HG02840 (cell line): ENCODE measurements around the gene FOXJ2.
"Not testable (repeated sequence)": the region's sequence is repeated elsewhere in the genome, so short reads cannot be mapped to it uniquely, and the experiment has no call there.

Experiments
- ATAC-seq: cut with Tn5 transposase; IDR thresholded peaks from one replicate; pipeline ENCODE4 v1.9.1; 2021; ENCODE audit warnings: mild to moderate bottlenecking, moderate library complexity, moderate number of reproducible peaks; ENCODE audit not compliant: unreplicated experiment, low FRiP score

The FOXJ2 gene

DNA sequence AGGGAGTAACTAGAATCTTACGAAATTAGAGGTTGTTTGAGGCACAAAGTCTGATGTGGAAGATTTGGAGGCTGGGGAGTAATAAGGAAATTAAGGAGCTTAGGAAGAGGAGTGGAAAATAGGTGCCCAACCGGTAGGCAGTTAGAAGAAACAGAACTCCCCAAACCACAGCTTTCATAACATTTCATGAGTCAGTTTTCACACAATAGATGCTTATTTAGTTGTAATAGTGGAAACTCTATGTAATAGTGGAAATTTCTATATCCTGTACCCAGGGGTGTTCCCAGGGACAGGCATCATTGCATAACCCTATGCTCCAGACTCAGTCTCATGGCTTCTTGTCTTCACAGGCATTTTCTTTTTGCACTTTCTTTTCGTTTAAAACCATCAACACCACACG lies 25.3 kb downstream of the FOXJ2 start:
- no peak for ATAC-seq

DNA sequence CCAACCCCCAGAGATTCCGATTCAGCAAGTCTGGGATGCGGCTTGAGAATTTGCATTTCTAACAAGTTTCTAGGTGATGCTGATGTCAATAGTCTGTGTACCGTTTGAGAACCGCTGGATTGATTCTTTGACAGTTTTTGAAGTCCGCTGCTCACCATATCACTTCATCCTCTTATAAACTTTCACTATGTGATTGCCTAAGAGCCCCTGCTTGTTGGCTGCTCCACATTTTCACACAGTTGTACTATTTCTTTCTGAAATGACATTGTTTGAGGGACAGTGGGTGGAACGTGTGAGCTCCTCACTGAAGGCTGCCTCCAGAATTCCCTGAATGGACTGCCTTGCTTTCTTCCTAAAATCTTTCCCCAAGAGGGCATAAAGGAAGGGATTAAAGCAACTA lies 26.0 kb downstream of the FOXJ2 start:
- ATAC-seq, result no peak

DNA sequence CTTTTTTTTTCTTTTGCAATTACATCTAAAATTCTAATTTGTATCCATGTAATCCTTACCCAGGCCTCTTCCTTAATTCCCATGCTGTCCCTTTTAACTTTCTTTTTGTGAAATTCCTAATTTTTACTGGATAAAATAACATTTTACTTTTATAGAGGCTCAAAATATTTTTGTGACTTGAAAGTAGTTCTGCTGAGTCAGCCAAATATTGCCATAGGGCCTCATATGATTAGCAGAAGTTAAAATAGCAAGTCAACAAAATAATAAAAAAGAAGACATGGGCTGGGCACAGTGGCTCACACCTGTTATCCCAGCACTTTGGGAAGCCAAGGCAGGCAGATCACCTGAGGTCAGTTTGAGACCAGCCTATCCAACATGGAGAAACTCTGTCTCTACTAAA lies 31.6 kb downstream of the FOXJ2 start:
- no peak for ATAC-seq

DNA sequence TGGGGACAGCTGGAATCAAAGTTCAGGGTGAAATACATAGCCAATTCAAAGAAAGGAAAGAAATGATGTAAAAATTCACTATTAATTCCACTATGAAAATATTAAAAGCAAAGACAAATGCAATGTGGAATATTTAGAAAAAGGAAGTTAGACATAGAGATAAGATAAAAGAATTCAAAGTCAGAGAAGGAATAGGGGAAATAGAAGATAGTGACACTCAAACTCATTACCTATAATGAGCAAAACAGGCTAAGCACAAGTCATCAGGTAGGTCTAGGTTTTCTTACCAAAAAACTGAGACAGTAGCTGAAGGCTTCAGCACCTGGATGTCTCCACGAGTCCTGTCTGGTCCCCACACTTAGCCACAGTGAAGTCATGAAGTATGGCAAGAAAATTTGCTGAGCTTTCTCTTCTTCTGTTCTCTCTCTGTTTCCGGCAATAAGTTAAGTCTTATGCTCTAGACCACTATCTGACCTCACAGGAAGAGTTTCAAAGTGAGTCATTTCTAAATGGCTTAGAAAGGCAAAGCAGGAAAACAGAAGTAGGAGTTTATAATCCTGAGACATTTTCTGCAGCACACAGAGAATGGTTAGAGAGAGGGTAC lies 33.6 kb downstream of the FOXJ2 start, which contains the start of gene C3AR1:
C3AR1 (minus strand) TSS at position 369 of the 604 bp plus-strand sequence. CDS start 6,174 bp downstream, outside the sequence.
- no peak for ATAC-seq

DNA sequence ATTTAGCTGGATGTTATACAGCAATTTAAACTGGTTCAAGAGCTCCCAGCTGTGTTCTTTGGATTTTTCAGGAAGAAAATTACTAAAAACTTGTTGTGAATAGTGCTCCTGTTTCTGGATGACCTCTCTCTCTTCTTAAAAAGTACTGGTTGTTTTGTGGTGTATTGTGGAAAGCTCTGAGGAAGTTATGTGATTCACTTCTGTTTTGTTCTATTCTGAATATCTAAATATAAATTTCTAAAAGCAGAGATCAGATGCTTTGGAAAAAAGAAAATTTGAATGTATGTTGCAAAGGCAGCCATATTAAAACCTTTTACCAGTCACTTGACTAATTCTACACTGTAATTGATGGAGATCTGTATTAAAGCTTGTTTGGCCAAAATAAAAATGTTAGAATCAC lies 37.1 kb downstream of the FOXJ2 start:
- ATAC-seq, result no peak

DNA sequence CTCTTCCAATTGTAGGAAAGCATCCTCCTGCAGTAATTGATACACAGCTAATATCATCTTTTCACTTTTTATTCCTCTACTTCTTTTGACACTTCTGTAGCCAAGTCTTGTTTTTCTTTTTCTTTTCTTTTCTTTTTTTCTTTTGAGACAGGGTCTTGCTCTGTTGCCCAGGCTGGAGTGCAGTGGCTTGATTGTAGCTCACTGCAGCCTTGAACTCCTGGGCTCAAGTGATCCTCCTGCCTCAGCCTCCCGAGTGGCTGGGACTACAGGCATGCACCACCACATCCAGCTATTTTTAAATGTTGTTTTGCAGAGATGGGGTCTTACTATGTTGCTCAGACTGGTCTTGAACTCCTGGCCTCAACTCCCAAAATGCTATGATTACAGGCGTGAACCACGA lies 39.3 kb downstream of the FOXJ2 start:
- not testable (repeated sequence) for ATAC-seq

DNA sequence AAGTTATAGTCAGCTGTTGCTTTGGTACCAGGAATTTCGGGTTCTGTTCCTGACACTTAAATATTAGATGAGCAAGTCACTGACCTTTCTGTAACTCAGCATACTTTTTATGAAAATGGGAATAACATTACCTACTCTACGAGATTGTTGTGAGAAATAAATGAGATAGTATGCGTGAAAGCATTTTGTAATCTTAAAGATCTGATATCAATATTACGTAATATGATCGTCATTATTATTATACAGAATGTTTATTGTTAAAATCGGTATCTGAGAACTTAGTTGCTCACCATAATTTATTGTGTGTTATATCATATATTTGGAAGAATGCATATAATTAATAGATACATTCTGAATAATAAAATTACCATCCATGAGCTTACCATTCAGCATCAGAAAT lies 43.4 kb downstream of the FOXJ2 start:
- ATAC-seq, result no peak

DNA sequence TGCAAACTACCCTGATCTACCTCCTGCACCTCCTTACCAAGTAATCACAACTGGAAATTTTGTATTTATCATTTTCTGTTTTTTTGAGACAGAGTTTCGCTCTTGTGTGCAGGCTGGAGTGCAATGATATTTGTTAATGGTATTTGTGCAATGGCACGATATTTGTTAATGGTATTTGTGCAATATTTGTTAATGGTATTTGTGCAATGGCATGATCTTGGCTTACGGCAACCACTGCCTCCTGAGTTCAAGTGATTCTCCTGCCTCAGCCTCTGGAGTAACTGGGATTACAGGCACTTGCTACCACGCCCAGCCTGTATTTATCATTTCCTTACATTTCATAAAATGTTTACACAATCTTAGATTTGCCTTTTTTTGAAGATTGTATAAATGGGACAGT lies 43.9 kb downstream of the FOXJ2 start:
- no peak for ATAC-seq

DNA sequence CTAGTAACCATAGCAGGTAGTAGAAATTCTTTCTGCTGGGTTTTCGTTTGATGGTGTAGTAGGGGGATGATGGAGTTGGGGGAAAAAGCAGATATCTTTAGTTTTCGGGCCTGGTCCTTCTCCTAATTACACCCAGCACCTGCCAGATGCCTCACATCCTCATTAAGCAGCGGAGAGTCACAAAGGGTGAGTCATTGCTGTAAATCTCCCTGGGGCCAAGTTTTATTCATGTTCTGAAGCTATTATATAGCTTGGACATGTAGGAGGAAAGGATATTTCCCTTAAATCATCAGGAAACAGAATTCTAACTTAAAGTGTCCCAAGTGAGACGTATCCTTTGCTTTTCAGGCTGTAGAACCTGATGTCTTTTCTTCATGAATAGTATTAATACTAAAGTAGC lies 44.7 kb downstream of the FOXJ2 start:
- no peak for ATAC-seq

DNA sequence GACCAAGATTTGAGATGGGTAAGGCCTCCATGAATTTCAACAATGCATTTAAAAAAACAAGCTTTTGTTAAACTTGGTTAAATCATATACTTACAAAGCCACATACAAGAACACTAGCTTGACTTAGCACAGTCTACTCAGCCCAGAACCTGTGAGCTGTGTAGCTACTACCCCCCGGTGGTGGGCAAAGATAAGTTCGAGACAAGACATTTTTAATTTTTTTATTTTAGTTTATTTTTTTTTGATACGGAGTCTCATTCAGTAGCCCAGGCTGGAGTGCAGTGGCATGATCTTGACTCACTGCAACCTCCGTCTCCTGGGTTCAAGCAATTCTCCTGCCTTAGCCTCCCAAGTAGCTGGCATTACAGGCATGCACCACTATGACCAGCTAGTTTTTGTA lies 45.9 kb downstream of the FOXJ2 start:
- ATAC-seq, result no peak

DNA sequence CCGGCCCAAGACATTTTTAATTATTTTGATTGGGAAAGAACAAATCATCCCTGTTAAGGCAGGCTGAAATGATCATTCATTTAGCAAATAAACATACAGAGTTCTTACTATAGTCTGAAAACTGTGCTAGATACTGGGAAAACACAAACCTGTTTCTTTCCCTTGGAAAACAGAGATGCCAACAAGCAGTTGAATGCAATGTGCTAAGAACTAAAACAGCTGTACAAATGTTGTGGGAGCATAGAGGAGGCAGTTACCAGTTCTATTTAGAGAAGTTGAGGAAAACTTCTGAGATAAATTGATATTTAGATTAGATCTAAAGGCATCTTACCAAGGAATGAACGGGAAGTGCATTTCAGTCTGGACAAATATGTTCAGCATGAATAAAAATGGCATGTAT lies 46.4 kb downstream of the FOXJ2 start:
- ATAC-seq, result no peak

DNA sequence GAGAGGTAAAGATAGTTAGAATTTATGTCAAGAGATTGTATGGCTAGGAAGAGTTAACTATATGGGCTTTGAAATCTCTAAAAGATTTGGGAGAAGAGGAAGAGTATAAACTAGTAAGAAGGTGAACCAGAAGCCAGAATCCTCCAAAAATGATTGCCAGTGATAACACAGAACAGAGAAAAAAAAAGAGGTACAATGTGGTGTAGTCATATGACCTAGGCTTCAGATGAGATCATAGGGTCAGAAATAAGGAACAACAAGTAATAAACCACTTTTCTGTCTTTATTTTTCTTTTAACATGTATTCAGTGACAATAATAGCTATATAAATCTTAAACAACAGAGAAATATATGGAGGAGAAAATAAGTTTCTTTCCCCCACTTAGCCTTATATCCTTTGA lies 47.6 kb downstream of the FOXJ2 start:
- ATAC-seq, result no peak

DNA sequence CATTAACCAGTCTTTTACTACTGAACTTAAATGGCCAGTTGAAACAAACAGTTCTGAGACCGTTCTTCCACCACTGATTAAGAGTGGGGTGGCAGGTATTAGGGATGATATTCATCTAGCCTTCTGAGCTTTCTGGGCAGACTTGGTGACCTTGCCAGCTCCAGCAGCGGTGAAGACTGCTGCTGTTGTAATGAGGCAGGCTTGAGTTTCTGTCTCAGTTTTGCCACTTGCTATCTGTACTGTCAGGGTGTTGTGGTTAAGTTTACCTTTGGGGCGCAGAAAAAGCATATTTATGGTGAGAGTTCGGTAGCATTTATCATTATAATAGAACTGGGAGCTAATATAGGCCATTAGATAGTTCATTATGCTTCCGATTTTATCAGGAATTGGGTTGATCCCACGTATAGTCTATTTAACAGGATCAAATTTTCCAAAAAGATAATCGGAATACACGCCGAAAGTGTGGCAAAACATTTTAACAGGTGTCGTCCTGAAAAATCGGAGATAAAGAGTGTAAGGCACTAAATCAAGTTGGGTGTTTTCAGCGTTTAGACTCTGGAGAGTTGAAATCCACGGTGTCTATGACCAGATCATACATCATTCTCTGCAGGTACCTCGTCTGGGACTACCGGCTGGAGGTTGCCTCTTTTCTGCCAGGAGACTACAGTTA lies 48.9 kb downstream of the FOXJ2 start:
- ATAC-seq, result peak; percentile 41

DNA sequence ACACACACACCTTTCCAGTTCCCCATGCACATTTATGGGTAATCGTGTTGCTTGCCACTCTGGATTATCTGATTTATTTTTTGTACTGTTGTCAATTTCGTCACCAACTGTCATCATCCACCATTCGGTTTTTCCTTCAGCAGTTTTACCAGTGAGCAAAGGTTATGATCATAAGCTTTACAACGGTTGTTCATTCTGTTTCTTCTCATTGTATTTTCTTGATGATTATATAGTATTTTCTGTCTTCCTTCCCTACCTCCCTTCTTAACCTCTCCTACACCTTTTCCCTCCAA lies 50.2 kb downstream of the FOXJ2 start:
- no peak for ATAC-seq

DNA sequence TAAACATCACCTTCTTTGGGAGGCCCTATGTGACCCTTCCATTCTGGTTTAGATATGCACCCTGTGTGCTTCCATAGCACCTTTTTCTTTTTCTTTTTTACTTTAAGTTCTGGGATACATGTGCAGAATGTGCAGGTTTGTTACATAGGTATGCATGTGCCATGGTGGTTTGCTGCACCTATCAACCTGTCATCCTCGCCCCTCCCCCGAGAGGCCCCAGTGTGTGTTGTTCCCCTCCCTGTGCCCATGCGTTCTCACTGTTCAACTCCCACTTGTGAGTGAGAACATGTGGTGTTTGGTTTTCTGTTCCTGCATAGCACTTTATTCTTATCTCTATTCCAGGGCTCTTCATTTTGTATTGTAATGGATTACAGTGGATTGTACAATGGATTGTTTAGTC lies 51.8 kb downstream of the FOXJ2 start:
- ATAC-seq, result not testable (repeated sequence)

DNA sequence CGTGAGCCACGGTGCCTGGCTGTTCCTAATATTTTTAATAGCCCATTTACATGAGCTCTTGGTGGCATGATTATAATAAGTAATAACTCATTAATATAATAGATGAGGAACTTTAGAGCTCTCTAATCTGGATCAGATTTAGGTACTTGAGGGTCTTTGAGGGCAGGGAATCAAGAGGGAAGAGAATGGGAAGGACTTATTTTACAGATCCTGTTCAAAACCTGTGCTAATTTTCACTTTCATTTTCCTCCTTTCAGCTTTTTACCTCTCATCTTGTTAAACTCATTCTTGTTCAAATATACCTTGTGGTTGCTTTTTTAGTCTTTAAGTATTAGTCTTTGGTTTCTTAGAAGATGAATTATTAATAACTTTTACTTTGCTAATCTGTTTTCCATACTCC lies 55.1 kb downstream of the FOXJ2 start:
- ATAC-seq, result no peak

DNA sequence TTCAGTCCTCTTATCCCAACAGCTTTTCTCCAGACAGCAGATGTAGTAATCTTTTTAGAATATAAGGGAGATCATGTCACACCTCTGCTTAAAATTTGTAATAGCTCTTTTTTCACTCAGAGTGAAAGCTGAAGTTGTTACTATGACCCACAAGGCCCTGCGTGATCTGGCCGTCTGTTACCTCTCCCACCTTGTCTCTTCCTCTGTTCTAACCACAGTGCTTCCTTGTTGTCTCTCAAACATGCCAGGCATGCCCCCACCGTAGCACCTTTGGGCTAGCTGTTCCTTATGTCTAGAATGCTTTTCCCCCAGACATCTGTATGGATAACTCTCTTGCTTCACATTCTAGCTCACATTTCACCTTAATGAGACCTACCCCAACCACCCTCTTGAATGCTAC lies 56.1 kb downstream of the FOXJ2 start:
- ATAC-seq, result no peak

DNA sequence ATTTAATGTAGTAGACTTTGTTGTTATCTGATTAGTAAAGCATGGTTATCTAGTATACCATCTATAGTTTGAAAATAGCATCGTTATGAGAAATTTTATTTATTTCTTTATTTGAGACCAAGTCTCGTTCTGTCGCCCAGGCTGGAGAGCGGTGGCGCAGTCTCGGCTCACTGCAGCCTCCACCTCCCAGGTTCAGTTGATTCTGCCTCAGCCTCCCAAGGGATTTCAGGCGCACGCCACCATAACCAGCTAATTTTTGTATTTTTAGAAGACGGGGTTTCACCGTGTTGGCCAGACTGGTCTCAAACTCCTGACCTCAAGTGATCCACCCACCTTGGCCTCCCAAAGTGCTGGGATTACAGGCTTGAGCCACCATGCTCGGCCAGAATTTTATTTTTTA lies 56.8 kb downstream of the FOXJ2 start:
- not testable (repeated sequence) for ATAC-seq

DNA sequence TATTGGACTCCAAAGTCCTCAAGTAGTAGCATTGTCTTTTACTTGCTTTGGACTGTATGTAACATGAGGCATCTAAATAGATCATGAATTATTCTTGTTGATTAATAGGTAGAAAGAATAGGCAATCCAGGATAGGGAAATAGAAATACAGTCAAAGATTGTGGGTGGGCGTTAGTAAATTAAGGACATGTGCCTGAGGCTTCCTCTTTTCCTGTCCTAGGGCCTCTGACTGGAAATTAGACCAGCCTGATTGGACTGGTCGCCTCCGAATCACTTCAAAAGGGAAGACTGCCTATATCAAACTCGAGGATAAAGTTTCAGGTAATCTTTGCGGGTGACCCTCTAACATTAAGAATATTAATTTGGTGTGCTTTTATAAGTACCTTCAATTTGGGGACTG lies 57.2 kb downstream of the FOXJ2 start:
- no peak for ATAC-seq

DNA sequence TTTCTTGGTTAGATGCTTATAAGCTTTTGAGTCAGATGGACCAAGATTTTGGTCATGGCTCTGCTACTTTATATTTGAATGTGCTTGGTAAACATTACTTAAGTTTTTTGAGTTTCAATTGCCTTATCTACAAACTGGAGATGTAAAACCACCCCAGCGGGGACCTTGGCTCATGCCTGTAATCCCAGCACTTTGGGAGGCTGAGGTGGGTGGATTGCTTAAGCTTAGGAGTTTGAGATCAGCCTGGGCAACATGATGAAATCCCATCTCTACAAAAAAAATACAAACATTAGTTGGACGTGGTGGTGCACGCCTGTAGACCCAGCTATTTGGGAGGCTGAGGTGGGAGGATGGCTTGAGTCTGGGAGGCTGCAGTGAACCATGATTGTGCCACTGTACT lies 60.8 kb downstream of the FOXJ2 start:
- no peak for ATAC-seq

DNA sequence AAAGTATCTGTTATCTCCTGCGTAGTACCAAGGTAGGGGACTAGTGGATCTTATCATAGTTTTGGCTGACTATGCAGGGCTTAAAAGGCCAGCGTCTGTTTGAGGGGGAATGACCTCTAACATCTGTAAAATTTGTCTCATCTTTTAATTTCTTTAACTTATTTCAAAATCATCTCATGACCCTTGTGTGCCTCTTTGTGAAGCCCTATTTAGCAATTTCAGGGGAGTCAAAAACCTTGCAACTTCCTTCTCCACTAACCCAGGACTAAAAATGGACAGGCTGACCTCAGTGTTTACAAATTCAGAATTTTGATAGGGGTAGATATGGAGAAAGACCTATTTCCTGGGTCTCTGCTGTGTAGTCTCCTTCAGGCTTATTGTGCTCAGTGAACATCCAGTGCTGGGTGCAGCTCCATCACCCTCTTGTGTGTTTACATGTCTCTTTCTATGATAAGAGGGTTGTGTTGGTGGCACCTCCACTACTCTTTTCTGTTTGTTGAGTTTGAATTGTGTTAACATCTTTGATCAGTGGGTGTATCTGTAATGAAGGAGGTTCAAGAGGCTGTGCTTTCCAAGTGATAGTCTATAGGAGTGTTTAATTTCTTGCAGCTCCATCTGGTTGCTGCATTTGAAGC lies 63.9 kb downstream of the FOXJ2 start:
- ATAC-seq, result no peak

DNA sequence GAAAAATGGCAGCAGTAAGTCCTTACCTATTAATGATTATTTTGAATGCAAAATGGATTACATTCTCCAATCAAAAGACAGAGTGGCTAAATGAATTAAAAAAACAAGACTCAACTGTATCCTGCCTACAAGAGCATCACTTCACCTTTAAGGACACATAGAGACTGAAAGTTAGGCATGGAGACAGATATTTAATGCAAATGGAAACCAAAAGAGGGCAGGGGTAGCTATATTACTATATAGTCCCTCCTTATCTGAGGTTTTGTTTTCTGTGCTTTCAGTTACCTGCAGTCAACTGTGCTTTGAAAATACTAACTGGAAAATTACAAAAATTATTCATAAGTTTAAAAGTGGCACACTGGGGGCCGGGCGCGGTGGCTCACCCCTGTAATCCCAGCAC lies 66.7 kb downstream of the FOXJ2 start:
- ATAC-seq, result no peak
